GM10266 (cell line): ENCODE measurements around the gene VSTM4.

Experiments used
- DNase-seq: peaks from one replicate; pipeline ENCODE4 v3.0.0; 2012; ENCODE audit errors: extremely low spot score
- TF ChIP-seq, protein P1 (sequence below): IDR thresholded peaks from 2 replicates; pipeline ENCODE4 v1.5.1; 2012; ENCODE audit warnings: mild to moderate bottlenecking, low read depth; ENCODE audit not compliant: control insufficient read depth, insufficient read depth; ENCODE audit errors: missing control alignments

Gene VSTM4

GRCh38 chr10:49160110-49160509 lies 44.8 kb upstream of the VSTM4 start:
- TF ChIP-seq, protein P1, sequence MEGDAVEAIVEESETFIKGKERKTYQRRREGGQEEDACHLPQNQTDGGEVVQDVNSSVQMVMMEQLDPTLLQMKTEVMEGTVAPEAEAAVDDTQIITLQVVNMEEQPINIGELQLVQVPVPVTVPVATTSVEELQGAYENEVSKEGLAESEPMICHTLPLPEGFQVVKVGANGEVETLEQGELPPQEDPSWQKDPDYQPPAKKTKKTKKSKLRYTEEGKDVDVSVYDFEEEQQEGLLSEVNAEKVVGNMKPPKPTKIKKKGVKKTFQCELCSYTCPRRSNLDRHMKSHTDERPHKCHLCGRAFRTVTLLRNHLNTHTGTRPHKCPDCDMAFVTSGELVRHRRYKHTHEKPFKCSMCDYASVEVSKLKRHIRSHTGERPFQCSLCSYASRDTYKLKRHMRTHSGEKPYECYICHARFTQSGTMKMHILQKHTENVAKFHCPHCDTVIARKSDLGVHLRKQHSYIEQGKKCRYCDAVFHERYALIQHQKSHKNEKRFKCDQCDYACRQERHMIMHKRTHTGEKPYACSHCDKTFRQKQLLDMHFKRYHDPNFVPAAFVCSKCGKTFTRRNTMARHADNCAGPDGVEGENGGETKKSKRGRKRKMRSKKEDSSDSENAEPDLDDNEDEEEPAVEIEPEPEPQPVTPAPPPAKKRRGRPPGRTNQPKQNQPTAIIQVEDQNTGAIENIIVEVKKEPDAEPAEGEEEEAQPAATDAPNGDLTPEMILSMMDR: no peak
- DNase-seq: no peak

GRCh38 chr10:49158915-49159314 lies 43.6 kb upstream of the VSTM4 start:
- TF ChIP-seq, protein P1: no peak
- no peak for DNase-seq

- TF ChIP-seq, protein P1: no peak
- DNase-seq: no peak
These were observed 43.1 kb upstream of the VSTM4 start for GRCh38 chr10:49158404-49158803.

GRCh38 chr10:49157229-49157628 lies 41.9 kb upstream of the VSTM4 start:
- no peak for DNase-seq
- TF ChIP-seq, protein P1: no peak

DNA sequence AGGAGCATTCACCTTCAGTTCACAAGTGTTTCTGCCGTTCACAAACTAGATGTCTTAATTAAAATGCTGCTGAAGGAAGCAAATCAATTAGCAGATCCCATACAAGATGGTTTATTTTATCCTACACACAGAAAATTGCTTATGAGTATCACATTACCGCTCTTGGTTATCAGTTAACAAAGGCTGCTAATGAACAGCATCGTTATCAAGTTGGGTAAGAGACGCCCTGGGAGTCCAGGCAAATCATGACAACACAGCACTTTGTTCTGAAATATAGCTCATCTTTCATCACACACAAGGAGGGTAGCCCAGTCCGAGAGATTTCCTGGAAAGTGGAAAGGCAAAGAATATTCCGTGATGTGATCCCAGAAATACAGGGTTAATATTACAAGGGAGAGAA lies 39.3 kb upstream of the VSTM4 start:
- TF ChIP-seq, protein P1: no peak
- DNase-seq: no peak

DNA sequence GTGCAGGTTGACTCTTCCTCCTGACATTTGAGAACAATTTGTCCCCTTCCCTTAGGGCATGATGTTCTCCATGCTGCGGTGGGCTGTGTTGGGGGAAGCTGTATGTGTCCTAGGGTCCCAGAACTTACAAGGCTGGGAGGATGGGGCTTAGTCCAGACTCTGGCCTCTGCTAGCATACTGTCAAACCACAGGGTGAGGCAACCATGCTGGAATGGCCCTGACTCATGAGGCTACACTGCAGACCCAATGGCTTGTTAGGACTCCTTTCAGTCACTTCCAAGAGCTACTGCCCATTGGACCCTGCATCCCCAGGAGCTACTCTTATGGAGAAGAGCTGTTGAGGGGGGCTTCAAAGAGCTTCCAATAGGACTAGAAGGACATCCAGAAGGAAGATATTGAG lies 38.6 kb upstream of the VSTM4 start:
- no peak for DNase-seq

GRCh38 chr10:49153115-49153514 lies 37.8 kb upstream of the VSTM4 start:
- DNase-seq: no peak
- TF ChIP-seq, protein P1: no peak

More for the DNA sequence above, 38.6 kb upstream of the VSTM4 start:
- TF ChIP-seq, protein P1: no peak
